K562 (cell line): Measurements from ENCODE around the gene ATP13A2. TPM values are rescaled to one million over a fixed set of nuclear protein-coding genes. Genes with fewer than 3 reads are reported as not detected.

Experiments used
- ATF3 ChIP-seq, 2 experiments: fragments of 450-650 bp in 1 of 2; sonication (generic) in 1 of 2; formaldehyde crosslinking in 1 of 2; IDR thresholded peaks in 1 of 2; conservative IDR thresholded peaks in 1 of 2; 2 replicates each; pipeline versions ENCODE4 v1.6.1 to v1.8.1; 2016 to 2023; ENCODE audit warnings: mild to moderate bottlenecking in 2 of 2, moderate library complexity in 2 of 2, inconsistent platforms in 1 of 2, missing genetic modification reagents in 1 of 2
- CREB1 ChIP-seq, 2 experiments: sonication (generic) in 1 of 2; formaldehyde crosslinking in 1 of 2; IDR thresholded peaks; 2 replicates each; pipeline versions ENCODE4 v1.6.1 to v1.8.0; 2012 to 2022; ENCODE audit warnings: inconsistent platforms in 1 of 2, mild to moderate bottlenecking in 1 of 2, missing genetic modification reagents in 1 of 2, moderate library complexity in 1 of 2
- CREB3L1 ChIP-seq: fragments of 450-650 bp; IDR thresholded peaks from 2 replicates; pipeline ENCODE4 v1.6.1; 2014; ENCODE audit warnings: low read depth, mild to moderate bottlenecking, moderate library complexity, borderline replicate concordance
- CTCFL ChIP-seq: IDR thresholded peaks from 2 replicates; pipeline ENCODE4 v1.6.1; 2011; ENCODE audit warnings: borderline replicate concordance, low read depth, mild to moderate bottlenecking, moderate library complexity, low read length; ENCODE audit not compliant: insufficient read depth, poor library complexity, severe bottlenecking
- FOXO4 ChIP-seq: fragments of 450-650 bp; formaldehyde crosslinking; IDR thresholded peaks from 2 replicates; pipeline ENCODE4 v1.4.0; 2020; ENCODE audit warnings: mild to moderate bottlenecking, moderate library complexity
- HNRNPL ChIP-seq: fragments of 200-400 bp; formaldehyde crosslinking; IDR thresholded peaks from 2 replicates; pipeline ENCODE4 v1.6.1; 2017; ENCODE audit warnings: low read depth, mild to moderate bottlenecking, low read length
- MYC ChIP-seq, 2 experiments: fragments of 250-450 bp in 1 of 2; sonication (Bioruptor Pico) in 1 of 2; IDR thresholded peaks; 2 replicates each; pipeline versions ENCODE4 v1.5.1 to v1.6.1; 2012 to 2021; ENCODE audit warnings: low read depth in 2 of 2, borderline replicate concordance in 1 of 2, improper control_type of control experiment in 1 of 2, low read length in 1 of 2, mild to moderate bottlenecking in 1 of 2, moderate library complexity in 1 of 2
- NCOA2 ChIP-seq, 2 experiments: fragments of 450-650 bp; IDR thresholded peaks; 2 replicates each; pipeline ENCODE4 v1.6.1; 2018; ENCODE audit warnings: mild to moderate bottlenecking in 2 of 2, moderate library complexity in 1 of 2; ENCODE audit not compliant: partially characterized antibody in 2 of 2
- NFIC ChIP-seq: fragments of 450-650 bp; IDR thresholded peaks from 2 replicates; pipeline ENCODE4 v1.6.1; 2017; ENCODE audit warnings: mild to moderate bottlenecking, inconsistent platforms
- POLR2H ChIP-seq: IDR thresholded peaks from 2 replicates; pipeline ENCODE4 v1.6.1; 2016; ENCODE audit warnings: missing genetic modification characterization, low read depth, mild to moderate bottlenecking, control low read depth, missing compliant biosample characterization, moderate library complexity
- PTRF ChIP-seq: fragments of 450-650 bp; IDR thresholded peaks from 2 replicates; pipeline ENCODE4 v1.6.1; 2016; ENCODE audit warnings: mild to moderate bottlenecking, missing genetic modification characterization, missing compliant biosample characterization
- SAP30 ChIP-seq: fragments of 200-600 bp; sonication (generic); IDR thresholded peaks from 2 replicates; pipeline ENCODE4 v1.6.1; 2012; ENCODE audit warnings: borderline replicate concordance, low read depth, mild to moderate bottlenecking, moderate library complexity, low read length, control low read depth, inconsistent platforms; ENCODE audit not compliant: insufficient read depth, poor library complexity, severe bottlenecking
- SMC3 ChIP-seq: conservative IDR thresholded peaks from 2 replicates; pipeline ENCODE4 v1.6.1; 2011; ENCODE audit warnings: low read depth, low read length, improper control_type of control experiment; ENCODE audit not compliant: insufficient read depth
- SNRNP70 ChIP-seq: fragments of 200-400 bp; formaldehyde crosslinking; optimal IDR thresholded peaks from 2 replicates; pipeline ENCODE3; 2017; ENCODE audit warnings: low read depth, low read length
- ZFP30 ChIP-seq: fragments of 250-450 bp; sonication (Bioruptor Pico); IDR thresholded peaks from 2 replicates; pipeline ENCODE4 v1.8.0; 2022; ENCODE audit warnings: moderate library complexity, mild to moderate bottlenecking, inconsistent platforms, borderline replicate concordance
- ZNF133 ChIP-seq: fragments of 250-450 bp; sonication (Bioruptor Pico); IDR thresholded peaks from 2 replicates; pipeline ENCODE4 v1.4.0; 2020; ENCODE audit warnings: mild to moderate bottlenecking
- polyA plus RNA-seq, 8 experiments: library from polyadenylated mRNA; depleted of rRNA in 4 of 8; stranded (reverse) in 5 of 8; unstranded in 3 of 8; fragments of >200 nt; fragmentation: Nextera tagmentation in 2 of 8; fragmentation: Illumina TruSeq in 1 of 8; extraction: Ambion mirVana in 2 of 8; extraction: Trizol in 1 of 8; gene quantifications; 2 replicates each; pipeline versions ENCODE4 v1.2.1 to v1.2.3, GENCODE V29; 2011 to 2014; ENCODE audit warnings: inconsistent platforms in 1 of 8, missing spikeins in 1 of 8
- total RNA-seq, 7 experiments: library from RNA; depleted of rRNA in 6 of 7; stranded (reverse); fragments of >200 nt in 6 of 7; fragmentation: Illumina TruSeq in 2 of 7; extraction: Trizol in 2 of 7; gene quantifications; 2 replicates each; pipeline versions ENCODE4 v1.2.1 to v1.2.3, GENCODE V29; 2011 to 2021; ENCODE audit warnings: low replicate concordance in 1 of 7
- TF ChIP-seq, protein P1 (sequence below): fragments of 250-450 bp; sonication (Bioruptor Pico); IDR thresholded peaks from 2 replicates; pipeline ENCODE4 v1.5.0; 2020; ENCODE audit warnings: mild to moderate bottlenecking

ATP13A2 gene
- total and polyA plus RNA-seq, 9 of the 15 experiments (the other 6 are each of a cell fraction or from before 2014, with no cell fraction given), result 0.36 to 56.3 (median 16.3) TPM

- TF ChIP-seq NFIC (peak; percentile 94), SMC3 (peak; percentile 69), CREB1 (IDR thresholded peaks at IDR 0.05) (no peak), CREB1 (CRISPR knock-in tag; IDR thresholded peaks at IDR 0.05) (peak; percentile 58; the same call in 1 of the 2 replicates), CREB3L1 (peak; percentile 45; the same call in 1 of the 2 replicates), PTRF (tag) (no peak), MYC (IDR thresholded peaks at IDR 0.05; ENCODE audit: low read depth, low read length) (peak; percentile 90), MYC (CRISPR knock-in tag; IDR thresholded peaks at IDR 0.05; ENCODE audit: borderline replicate concordance, low read depth) (no peak), SNRNP70 (no peak), ZNF133 (CRISPR knock-in tag) (no peak), POLR2H (tag) (no peak), ZFP30 (CRISPR knock-in tag) (no peak), HNRNPL (peak; percentile 62; the same call in 1 of the 2 replicates), NCOA2 (IDR thresholded peaks at IDR 0.05; ENCODE audit: partially characterized antibody in 2 of 2) (no peak), CTCFL (peak; percentile 52), SAP30 (no peak), ATF3 (IDR thresholded peaks at IDR 0.05) (no peak), ATF3 (CRISPR knock-in tag; conservative IDR thresholded peaks at IDR 0.05) (no peak), FOXO4 (CRISPR knock-in tag) (no peak)
- TF ChIP-seq, protein P1, sequence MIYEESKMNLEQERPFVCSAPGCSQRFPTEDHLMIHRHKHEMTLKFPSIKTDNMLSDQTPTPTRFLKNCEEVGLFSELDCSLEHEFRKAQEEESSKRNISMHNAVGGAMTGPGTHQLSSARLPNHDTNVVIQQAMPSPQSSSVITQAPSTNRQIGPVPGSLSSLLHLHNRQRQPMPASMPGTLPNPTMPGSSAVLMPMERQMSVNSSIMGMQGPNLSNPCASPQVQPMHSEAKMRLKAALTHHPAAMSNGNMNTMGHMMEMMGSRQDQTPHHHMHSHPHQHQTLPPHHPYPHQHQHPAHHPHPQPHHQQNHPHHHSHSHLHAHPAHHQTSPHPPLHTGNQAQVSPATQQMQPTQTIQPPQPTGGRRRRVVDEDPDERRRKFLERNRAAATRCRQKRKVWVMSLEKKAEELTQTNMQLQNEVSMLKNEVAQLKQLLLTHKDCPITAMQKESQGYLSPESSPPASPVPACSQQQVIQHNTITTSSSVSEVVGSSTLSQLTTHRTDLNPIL, result no peak
Measured at GRCh38 chr1:16960560-16961296, 51.0 kb downstream of the ATP13A2 start (continued).
